Hematopoietic multipotent progenitor cell treated with erythropoietin and hydrocortisone succinate and interleukin-3 and kit ligand, for 6 days (in vitro differentiated cells): Measurements from ENCODE around the gene FGFRL1.

Experiments
- DNase-seq: peaks from one replicate; pipeline ENCODE4 v3.0.0-alpha.2; 2015

The FGFRL1 gene

DNA sequence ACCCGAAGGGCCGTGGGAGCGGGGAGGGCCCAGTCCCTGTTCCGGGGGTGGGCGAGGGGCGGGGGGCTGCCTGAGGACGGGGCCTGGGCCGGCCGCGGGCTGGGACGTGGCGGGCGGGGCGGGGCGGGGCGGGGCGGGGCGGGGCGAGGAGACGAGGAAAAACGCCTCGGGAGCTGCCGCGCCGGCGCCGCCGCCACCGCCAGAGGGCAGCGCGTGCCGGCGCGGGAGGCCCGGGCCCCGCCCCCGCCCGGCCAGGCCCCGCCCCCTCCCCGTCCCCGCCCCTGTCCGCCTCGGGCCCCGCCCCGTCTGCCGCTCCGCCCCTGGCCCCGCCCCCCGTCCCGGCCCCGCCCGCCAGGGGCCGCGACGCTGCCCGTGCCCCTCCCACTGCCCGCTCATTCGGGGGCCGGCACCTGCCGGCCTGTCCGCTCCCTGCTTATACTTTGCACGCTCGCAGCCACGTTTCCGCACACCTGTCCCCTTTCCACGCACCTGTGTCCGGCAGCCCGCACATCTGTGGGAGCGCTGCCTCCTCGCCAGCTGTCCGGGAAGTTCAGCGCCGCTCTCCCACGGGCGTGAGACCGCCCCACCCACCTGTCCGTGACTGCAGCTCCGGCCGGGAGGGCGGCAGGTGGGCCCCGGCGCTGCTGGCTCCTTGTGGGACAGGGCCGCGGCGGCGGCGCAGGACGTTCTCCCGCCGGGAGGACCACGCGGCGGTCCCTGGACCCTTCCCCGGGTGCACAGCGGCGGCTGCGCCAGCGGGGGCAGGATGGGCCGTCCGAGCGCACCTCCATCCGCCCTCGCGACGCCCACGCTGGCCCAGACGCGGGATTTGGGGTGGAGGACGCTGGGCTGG, 1.7 kb upstream of the FGFRL1 start:
- peak; percentile 73 for DNase-seq

DNA sequence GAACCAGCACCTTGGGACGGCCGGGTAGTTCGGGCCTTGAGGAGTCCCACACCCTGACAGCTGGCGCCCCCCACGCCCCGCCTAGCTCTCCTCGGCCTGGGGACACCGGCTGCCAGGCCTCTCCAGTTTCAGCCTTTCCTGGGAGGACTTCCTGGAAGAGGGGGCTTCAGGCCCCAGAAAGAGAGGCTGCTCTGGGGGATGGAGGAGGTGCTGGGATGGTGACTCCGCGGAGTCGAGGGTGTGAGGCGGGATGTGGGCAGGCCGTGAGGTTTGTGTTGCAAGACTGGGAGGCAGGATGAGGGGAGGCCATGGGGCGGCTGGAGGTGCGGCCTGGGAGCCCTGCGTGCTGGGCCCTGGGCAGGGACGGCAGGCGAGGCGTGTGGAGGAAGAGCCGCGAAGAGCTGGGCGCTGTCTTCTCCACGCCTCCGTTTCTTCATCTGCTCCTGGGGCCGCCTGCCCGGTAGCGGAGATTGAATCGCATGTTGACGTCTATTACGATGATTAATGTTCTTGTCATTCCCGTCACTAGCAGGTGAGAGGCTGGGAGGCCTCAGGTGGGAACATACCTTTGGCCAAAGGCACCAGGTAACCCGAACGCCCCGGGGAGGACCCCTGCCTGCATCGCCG, 918 bp upstream of the FGFRL1 start:
- peak; percentile 82 for DNase-seq

DNA sequence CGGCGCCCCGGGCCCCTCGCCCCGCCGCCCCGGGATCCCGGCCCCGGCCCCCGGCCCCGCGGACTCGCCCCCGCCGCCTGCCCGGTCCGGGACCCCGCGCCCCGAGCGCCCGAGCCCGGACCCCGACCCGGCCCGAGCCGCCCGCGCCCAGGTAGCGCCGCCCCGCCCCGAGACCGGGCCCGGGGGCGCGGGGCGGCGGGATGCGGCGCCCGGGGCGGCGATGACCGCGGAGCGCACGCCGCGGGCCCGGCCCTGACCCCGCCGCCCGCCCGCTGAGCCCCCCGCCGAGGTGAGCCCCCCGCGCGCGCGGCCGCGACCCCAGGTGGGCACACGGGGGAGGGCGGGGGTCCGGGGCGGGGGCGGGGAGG, 224 bp downstream of the FGFRL1 start:
- DNase-seq, result no peak

DNA sequence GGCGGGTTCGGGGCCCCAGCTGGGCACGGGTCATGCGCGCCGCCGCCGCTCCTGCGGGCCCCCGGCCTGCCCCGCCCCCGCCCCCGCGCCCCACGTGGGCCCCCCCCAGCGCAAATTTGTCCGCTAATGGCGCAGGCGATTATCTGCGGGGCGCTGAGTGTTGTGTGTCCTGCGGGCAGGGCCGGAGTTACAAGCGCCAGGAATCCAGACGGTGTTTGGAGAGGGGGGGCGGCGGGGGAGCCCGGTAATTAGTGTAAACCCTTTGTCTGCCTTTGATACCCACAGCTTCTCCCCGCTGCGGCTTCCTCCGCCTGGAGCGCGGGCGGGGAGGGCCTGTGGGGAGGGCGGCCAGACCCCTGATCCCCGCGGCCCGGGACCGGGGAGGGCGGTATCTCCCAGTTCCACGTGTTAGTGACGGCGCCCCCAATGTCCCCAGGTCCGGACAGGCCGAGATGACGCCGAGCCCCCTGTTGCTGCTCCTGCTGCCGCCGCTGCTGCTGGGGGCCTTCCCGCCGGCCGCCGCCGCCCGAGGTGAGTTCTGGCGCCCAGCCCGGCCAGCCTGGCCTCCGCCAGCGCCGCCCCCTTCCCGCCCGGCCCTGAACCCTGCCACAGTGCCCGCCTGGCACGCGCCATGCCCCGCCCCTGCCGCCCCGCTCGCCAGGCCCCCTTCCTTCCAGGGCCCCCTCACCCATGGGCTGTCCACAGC, 761 bp downstream of the FGFRL1 start:
- peak; percentile 72 for DNase-seq

DNA sequence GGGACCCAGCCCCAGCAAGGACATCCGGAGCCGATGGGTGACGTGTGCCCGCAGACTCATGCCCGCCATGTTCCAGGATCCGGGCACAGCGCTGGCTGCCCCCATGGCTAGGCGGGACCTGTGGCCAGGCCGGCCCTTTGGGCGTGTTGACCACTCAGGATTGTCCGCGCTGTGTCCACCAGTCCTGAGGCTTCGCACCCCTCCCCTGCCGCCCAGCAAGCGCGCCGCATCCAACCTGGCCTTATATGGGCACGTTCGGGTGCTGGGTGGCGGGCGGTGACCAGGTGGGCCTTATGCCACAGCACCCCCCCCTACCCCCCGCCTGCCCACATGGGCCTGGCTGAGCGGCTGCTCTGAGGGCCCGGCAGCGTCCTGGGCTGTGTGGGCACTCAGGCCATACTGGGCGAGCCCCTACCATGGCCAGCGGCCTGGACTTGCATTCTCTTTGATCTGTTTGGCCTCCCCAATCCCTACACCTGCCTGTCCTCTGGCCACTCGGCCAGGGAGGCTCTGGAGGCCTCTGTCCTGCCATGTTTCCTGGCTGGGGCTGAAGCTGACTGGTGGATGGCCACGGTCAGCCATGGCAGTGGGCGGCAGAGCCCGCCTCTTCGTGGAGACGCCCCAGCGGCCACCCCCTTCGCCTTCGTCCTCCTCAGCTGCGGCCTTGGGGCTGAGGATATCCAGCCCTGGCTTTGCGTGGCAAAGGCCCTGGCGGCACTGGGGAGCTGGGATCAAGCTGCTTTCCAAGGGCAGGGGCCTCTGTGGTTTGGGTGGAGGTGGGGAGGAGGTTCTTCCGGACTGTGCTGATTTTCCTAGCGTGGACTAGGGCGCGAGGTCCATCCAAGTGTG, 2.0 kb downstream of the FGFRL1 start:
- DNase-seq, result no peak

DNA sequence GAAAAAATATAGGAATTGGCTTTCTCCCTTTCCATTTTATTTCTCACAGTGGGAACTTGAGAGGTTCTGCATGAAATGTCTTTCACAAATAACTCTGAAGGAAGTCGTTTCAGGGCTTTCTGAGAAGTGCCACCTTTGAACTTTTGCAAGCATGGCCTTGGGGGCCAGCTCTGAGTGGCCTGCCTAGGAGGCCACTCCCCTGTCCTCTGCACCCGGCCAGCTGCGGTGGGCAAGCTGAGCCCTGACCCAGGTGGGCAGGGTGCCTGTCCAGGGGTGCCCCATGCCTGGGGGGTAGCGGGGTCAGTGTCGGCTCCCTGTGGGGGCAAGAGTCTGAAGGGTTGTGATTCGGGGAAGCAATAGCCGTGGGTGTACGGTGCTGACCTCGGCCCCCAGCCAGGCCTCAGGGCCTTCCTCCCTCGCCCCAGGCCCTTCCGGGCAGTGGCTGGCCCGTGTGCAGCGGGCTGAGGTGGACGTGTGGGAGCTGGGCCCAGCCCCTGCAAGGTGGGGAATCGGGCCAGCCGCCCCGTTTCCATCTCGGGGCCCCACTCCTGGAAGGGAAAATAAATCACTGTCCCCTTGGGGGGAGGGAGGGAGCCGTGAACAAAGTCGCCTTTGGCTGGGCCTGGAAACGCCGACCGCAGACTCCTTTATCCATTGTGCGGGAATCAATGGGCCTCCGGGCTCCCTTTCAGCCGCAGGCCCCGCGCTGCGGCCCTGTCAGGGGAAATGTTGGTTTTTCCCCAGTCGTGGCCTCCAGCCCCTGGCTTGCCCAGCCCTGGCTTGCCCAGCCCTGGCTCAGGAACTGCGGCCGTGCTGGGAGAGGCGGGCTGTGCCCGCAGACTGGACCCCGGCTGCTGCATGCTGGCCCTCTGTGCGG, 3.1 kb downstream of the FGFRL1 start:
- DNase-seq, result no peak

DNA sequence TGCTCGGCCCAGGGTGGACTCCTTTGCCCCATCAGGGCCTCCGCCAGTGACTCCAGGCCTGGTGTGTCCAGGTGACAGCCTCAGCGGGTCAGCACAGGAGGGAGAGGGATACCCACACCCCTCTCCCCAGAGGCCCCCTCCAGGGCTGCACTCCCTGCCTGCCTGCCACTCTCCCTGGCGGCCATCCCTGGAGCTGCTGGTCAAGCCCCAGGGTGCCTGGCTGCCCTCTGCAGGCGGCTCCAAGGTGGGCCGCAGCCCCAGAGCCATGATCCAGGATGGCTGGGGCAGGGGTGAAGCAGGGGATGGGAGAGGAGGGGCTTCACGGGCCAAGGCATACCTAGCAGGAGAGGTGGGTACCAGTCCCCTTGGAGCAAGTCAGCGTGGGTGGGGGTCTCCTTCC, 3.8 kb downstream of the FGFRL1 start:
- DNase-seq, result no peak

DNA sequence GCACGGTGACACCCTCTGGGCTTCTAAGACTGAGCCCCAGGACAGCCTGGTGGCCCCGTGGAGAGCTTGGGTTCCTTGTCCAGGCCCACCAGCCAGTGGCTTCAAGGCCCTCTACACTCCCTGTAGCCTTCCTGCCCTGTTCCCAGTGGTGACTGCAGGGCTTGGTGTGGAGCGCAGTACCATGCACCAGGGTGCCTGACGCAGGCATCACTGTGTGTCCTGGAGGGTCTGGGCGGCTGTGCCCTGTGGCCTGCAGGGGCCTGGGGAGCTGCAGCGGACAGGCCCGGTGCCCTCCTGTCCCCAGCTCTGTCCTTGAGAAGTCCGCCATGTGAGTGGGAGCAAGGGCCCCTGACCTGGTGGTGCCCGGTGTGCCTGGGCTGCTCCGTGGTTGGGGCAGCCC, 4.3 kb downstream of the FGFRL1 start:
- DNase-seq, result no peak

DNA sequence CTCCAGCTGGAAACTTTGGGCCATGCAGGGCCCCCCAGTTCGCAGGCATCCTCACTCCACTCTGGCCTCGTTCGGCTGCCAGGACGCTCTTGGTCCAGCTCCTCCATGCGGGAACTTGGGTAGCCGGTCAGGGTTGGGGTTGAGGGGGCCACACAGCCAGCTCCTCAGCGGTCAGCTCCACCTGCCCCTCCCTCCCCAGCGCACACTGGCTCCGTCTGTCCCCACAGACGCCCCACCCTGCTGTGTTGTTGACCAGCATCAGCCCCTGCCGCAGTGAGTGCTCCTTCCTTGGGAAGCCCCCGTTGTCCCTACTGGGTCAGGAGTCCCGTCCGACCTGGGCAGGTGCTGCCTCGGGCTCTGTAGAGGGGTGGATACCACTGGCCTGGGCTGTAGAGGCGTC, 5.8 kb downstream of the FGFRL1 start:
- no peak for DNase-seq

DNA sequence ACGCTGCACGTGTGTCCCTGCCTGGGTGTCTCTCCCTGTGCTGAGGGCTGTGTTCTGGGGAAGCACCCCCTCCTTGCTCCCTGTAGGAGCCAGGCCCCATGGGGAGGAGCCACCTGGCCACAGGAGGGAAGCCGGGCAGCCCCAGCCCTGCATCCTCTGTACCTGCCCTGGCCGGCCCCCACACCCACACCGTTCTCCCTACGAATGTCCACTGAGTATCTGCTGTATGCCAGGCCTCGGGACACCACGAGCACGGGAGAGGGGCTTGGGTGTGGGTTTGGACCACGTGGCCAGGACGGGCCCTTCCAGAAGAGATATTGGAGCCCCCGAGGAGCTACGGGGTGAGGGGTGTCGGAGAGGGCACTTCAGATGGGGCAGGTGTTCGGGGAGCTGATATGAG, 6.3 kb downstream of the FGFRL1 start:
- no peak for DNase-seq

DNA sequence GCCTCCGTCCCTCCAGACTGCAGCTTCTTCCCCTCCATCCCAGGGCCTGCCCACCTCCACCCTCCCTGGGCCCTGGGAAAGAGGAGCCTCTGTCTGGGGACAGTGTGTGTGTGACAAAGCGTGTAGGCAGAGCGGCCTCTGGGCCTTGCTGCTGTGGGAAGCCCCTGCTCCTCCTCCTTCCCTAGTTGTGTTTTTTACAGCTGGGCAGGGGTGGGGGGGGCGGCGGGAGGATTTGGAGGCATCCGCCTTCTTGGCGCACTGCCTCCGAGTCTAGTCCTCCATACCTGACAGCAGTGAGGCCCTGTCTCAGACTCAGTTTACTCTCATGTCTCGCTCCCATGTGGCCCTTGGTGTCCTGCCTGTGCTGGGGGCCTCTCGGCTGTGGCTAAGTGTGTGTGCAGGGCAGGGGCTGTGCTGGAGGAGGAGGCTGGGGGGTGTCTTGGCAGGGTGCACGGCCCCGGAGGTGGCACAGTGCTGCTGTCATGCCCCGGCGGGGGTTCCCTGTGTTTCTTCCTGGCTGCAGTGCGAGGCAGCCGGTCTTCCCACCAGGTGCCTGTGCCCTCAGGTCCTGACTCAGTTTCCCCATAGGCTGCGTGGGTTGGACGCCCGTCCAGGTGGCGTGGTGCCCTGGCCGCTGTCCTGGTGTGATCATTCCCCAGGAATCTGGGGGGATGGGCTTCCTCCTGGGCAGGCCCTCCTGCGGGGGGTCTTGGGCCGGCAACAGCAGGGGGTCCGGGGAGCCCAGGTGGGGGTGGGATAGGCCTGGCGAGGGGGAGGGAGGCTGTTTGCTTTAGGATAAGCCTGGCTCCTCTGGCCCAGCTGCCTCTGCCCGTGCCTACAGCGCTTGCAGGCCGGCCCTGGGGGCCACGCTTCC, 7.0 kb downstream of the FGFRL1 start:
- no peak for DNase-seq

DNA sequence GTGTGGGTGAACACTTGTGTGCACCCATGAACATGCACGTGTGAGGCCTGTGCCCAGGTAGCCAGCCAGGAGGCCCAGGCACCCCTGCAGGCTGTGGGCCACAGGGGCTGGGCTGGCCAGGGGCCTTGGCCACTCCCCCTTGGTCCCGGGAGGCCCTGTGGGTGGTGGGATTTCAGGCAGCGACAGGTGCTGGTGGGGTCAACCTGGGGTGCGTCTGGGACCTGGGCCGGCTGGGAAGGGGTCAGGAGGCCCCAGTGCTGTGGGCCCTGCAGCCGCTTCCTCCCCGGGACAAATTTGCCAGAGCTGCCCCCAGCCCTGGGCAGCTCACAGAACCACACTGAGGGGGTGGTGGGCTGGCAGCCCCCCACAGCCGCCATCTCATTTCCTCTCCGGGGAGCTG, 7.9 kb downstream of the FGFRL1 start:
- no peak for DNase-seq

DNA sequence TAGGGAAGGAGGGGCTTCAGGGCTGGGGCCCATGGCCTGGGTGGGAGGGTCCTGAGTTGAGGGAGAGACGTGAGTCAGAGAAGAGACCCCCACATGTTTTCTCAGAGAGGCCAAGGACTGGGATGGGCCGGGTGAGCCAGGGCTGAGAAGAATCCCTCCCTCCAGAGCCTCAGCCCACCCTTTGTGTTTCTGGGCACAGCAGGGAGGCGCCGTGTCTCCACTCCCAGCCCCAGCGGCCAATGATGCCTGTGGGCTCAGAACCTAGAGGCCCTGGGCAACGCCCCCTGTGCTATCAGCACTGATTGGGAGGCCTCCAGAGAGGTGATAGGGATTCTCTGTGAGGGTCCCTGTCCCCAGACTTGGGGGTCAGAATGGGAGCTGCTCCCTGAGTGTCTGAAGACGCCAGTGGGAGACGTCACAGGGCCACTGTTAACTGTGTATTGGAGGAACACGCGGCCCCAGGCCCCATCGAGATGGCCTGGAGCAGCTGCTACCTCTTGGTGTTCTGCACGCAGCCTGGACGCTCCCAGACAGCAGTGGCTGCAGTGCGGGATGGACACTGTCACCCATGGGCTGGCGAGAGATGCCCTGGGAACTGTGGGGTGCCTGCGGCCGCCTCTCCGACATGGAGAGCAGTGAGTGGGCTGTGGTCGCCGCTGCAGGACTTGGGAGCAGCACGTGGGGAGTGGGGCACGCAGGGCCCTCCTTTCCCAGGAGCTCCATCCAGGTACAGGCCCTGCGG, 8.5 kb downstream of the FGFRL1 start:
- peak; percentile 66 for DNase-seq

DNA sequence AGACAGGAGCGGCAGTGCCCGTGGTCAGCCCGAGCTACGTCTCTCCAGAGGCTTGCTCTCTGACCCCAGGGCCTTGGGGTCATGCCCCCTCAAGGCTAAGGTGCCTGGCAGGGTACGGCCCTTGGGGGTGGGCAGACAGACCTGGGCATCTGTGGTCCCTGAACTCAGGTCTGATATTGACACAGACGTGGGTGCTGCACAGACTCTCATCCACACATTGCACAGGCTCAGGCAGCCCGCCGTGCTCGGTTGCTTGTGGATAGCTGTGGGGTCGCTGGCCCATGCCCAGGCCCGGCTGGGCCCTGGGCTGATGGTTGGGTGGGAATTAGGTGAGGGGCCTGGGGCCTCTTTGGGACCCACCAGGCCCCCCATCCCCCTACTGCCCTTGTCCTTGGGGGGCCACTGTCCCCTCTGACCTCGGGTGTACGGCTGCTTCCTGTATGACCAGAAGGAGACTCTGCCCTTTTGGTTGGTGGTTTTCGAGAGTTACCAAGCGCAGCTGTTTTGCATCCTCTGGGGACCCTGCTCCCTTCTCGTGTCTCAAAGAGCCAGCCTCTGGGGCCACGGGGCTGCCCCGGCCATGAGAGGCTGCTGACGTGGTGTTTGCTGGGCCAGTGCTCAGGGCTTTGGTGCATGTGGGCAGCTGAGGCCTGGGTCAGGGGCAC, 10.1 kb downstream of the FGFRL1 start:
- DNase-seq, result no peak

DNA sequence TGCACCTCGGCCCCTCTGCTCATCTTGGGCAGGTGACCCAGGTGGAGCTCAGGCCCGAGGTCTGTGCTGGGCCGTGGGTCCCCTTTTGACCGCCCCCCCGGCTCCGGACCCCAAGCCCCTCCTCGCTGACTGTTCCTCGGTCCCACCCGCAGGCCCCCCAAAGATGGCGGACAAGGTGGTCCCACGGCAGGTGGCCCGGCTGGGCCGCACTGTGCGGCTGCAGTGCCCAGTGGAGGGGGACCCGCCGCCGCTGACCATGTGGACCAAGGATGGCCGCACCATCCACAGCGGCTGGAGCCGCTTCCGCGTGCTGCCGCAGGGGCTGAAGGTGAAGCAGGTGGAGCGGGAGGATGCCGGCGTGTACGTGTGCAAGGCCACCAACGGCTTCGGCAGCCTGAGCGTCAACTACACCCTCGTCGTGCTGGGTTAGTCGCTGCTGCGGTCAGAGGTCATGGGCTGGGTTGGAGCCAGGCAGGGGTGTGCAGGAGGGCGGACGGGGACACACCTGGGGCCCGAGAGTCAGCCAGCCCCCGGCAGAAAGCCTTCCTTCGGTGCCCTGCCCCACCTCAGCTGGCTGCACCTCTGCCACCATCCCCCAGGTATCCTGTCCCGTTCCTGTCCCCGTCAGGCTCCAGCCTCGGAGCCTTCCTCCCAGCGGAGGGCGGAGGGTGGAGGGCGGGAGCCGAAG, 10.8 kb downstream of the FGFRL1 start:
- no peak for DNase-seq

DNA sequence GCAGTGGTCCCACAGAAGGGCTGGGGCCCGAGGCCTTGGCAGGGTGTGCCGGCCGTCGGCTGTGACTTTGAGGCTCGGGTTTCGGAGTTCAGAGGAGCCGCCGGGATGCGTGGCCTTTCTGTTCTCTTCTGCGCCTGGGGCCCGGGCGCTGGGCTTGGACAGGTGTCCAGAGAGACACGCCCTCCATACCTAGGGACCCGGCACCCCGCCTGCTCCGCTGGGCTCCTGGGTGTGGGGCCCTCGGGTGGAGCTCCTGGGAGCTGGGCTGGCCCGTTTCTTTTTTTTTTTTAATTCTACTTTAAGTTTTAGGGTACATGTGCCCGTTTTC, 11.3 kb downstream of the FGFRL1 start:
- no peak for DNase-seq

DNA sequence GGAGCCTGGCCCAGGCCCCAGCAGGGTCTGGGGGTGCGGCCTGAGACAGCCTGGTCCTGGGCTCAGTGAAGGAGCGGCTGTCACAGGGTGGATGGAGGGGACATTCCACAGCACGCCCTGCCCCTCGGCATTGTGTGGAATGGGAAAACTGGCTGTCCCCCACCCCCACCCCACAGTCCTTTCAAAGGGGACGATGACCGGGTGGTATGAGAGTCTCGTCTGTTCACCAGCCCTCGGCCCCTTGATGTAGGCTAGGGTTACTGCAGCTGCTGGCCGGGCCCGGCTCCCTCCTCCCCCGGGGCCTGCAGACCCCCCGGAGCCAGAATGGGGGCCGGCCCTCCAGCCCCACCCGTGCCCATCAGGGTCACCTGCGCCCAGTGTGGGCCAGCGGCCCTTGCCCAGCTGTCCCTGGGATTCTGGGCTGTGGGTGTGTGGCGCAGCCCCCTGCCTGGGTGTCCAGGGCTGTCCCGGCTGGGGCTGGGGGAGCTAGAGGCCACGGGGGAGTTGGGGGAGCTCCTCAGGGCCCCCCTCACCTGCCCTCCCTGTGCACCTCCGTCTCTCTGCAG, 11.7 kb downstream of the FGFRL1 start:
- DNase-seq, result no peak

DNA sequence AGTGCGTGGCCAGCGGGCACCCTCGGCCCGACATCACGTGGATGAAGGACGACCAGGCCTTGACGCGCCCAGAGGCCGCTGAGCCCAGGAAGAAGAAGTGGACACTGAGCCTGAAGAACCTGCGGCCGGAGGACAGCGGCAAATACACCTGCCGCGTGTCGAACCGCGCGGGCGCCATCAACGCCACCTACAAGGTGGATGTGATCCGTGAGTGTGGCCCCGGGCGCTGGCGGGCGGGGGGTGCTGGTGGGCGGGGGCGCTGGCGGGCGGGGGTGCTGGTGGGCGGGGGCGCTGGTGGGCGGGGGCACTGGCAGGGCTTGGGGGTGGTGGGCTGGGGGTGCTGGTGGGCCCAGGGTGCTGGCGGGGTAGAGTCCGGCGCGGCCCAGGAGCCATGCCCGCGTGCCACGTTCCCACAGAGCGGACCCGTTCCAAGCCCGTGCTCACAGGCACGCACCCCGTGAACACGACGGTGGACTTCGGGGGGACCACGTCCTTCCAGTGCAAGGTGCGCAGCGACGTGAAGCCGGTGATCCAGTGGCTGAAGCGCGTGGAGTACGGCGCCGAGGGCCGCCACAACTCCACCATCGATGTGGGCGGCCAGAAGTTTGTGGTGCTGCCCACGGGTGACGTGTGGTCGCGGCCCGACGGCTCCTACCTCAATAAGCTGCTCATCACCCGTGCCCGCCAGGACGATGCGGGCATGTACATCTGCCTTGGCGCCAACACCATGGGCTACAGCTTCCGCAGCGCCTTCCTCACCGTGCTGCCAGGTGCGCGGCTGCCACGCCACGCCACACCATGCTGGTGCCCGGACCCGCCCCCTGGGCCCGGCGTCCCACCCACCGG, 12.7 kb downstream of the FGFRL1 start:
- DNase-seq, result no peak
